HG02763 (cell line): ENCODE results near the gene WDR93.
"Not testable (repeated sequence)": the region's sequence is repeated elsewhere in the genome, so short reads cannot be mapped to it uniquely, and the experiment has no call there.

ENCODE experiments used
- ATAC-seq: cut with Tn5 transposase; IDR thresholded peaks from one replicate; pipeline ENCODE4 v1.9.1; 2021; ENCODE audit warnings: mild to moderate bottlenecking, moderate library complexity; ENCODE audit not compliant: unreplicated experiment

The WDR93 gene

DNA sequence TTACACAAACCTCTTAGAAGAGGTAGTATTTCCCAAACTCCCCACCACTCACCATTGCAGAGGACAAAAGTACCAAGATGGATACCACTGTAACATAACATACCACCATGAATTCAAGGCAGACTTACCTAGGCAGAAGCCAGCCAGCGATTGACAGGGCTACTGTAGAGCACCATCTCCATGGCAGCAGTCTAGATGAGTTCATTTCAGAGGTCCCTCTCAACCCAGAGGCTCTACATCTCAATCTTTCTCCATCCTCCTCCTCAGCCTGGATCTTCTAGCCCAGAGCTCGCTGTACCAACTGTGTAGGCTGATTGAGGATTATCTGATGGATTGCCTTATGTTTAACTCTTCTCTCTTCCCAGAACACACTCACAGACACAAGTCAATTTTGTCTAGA is 9.5 kb upstream of the WDR93 start:
- ATAC-seq, result no peak

- no peak for ATAC-seq
Observed at GRCh38 chr15:89685995-89686394, 4.6 kb upstream of the WDR93 start.

GRCh38 chr15:89686522-89686921 is 4.1 kb upstream of the WDR93 start:
- ATAC-seq, result no peak

GRCh38 chr15:89689930-89690275 is 708 bp upstream of the WDR93 start:
- not testable (repeated sequence) for ATAC-seq

DNA sequence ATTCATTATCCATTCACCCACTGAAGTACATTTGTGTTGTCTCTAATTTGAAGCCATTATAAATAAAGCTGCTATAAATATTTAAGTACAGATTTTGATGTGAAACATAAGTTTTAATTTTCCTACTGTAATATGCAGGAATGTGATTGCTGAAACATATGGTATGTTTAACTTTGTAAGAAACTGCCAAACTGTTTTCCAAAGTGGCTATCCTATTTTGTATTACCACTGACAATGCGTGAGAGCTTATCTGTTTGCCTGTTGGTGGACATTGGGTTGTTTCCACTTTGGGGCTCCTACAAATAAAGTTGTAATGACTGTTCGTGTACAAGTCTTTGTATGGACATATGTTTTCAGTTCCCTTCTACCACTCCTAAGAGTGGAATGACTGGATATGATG is 2.5 kb downstream of the WDR93 start:
- no peak for ATAC-seq

GRCh38 chr15:89693696-89694095 is 3.1 kb downstream of the WDR93 start:
- no peak for ATAC-seq

- no peak for ATAC-seq
Observed at GRCh38 chr15:89695198-89695597, 4.6 kb downstream of the WDR93 start.

DNA sequence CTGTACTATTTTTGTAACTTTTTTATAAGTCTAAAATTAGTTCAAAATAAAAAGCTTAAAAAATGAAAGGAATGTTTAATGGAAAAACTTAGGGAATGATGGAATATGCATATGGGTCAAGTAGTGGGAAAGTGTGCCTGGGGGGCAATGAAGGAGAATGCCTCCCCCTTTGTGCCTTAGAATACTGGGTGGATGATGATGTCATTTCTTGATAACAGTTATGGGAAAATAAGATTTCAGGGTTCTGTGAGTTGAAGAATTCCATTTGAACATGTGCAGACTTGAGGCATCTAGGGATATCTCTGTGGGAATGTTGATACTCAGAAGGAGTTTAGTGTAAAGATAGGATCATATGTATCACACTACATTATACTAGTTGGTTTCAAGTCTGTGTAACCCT is 13.8 kb downstream of the WDR93 start:
- ATAC-seq, result no peak

DNA sequence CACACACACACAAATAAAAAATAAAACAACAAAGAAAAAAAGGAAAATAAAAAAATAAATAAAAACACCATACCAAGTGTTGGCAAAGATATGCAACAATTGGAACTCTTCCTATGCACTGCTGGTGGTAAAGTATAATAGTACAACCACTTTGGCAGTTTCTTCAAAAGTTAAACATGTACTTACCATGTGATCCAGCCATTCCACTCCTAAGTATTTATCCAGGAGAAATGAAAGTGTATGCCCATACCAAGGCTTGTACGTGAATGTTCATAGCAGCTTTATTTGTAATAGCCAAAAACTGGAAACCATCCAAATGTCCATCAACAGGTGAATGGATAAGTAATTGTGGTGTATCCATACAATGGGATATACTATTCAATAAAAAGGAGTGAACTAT is 17.0 kb downstream of the WDR93 start:
- ATAC-seq, result no peak

DNA sequence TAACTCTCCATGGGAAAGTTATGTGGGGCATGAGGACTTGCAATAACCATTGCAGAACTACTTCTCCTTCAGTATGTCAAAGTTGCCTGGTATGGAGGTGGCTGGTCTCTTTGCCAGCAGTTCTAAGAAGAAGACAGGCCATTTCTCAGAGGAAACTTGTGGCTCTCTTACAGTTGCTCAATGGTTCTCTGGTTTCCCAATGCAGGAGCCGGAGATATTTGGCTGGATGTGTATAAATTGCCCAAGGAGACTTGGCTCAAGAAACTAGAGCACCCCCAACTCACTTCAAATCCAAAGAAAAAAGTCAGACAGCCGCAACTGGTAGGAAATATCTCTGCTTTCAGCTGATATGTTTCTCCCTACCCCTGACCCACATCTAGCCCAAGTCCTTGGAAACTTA is 24.2 kb downstream of the WDR93 start:
- no peak for ATAC-seq

DNA sequence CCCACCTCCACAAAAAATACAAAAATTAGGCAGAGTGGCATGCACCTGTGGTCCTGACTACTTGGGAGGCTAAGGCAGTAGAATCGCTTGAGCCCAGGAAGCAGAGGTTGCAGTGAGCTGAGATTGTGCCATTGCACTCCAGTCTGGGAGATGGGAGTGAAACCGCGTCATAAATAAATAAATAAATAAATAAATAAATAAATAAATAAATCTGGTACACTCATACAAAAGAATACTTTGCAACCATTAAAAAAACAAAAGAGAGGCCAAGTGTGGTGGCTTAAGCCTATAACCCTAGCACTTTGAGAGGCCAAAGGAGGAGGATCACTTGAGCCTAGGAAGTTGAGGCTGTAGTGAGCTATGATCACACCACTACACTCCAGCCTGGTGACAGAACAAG is 32.4 kb downstream of the WDR93 start:
- ATAC-seq, result no peak

DNA sequence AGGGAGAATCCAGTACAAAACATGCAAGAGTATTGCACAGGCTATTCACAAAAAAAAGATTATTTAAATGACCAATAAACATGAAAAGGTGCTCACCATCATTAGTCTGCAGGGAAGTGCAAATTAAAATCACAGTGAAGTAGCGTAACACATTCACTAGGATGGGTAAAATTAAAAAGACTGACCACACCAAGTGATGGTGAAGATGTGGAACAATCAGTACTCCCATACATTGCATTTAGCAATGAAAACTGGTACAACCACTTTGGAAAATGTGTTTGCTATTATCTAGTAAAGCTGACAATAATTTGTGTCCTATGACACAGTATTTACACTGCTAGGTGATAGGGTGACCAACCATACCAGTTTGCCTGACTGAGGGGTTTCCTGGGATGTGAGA is 34.0 kb downstream of the WDR93 start:
- ATAC-seq, result no peak

- no peak for ATAC-seq
Observed at GRCh38 chr15:89725064-89725463, 34.5 kb downstream of the WDR93 start.

DNA sequence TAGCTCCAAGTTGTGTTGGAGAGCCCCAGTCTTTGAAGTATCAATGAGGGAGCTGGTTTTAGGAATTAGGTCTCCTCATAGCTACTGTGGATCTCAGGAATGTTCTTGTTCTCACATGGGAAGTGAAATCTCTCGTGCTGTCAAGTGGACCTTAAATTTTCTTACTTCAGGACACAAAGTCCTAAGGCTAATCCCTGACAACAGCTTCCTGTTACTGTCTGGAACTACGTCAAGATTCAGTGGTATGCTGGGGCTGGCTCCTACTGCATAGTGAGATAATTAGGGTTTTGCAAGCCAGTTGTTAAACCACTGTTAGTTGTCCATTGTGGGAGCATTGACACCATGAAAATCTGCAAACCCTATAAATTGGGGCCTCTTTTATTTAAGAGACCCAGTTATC is 37.6 kb downstream of the WDR93 start:
- no peak for ATAC-seq

GRCh38 chr15:89731275-89731674 is 40.7 kb downstream of the WDR93 start:
- no peak for ATAC-seq

DNA sequence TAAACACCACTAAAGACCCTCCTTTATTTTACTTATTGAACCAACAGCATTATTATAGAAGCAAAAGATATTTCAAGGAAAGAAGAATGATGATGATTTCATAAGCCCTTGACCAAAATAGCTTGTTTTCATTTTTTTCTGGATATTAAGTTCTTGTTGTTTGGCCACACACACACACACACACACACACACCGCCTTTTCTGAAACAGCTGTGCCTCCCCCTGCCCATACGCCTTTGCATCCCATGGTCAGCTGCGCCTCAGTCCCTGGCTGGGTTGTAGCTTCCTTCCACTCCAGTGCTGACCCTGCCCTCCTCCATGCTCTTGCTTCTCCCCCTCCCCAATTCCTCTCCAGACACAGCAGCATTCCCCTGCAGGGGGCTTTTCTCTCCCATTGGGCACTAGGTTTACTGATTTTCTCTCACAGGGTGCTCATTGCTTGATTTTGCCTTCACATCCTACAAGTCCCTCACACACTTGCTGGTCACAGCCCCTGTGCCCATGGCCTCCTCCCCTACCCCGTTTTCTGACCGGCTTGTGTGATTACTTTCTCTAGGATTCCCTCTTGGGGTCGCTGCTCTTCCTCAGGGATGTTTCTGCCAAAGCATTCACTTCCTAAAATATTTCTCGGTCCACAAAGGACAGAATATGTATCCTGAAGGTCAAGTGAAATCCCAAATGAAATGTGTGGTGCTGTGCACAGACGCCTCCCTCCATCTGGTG is 42.0 kb downstream of the WDR93 start:
- no peak for ATAC-seq

- no peak for ATAC-seq
Observed at GRCh38 chr15:89735773-89736172, 45.2 kb downstream of the WDR93 start.

- no peak for ATAC-seq
Observed at GRCh38 chr15:89740137-89740536, 49.5 kb downstream of the WDR93 start.

DNA sequence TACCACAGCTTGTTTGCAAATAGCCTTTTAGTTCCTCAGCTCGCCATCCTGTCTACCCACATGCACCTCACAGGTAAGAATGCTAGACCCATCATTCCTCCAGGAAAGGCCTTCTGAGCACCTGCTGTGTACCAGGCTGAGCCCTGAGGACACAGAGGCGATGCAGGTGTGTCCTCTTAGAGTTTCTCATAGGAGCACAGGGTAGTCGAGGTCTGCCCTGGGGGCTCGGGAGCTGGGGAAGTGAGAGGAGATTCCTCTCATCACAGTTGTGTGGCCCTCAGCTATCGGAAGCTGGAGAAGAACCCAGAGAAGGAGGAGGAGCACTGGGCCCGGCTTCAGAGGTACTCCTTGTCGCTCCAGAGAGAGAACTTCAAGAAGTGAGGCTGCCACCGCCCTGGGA is 52.4 kb downstream of the WDR93 start:
- no peak for ATAC-seq

- ATAC-seq, result no peak
Observed at GRCh38 chr15:89743594-89743993, 53.0 kb downstream of the WDR93 start.

- ATAC-seq, result no peak
Observed at GRCh38 chr15:89745131-89745530, 54.5 kb downstream of the WDR93 start.

- ATAC-seq, result no peak
Observed at GRCh38 chr15:89745768-89746167, 55.2 kb downstream of the WDR93 start.

DNA sequence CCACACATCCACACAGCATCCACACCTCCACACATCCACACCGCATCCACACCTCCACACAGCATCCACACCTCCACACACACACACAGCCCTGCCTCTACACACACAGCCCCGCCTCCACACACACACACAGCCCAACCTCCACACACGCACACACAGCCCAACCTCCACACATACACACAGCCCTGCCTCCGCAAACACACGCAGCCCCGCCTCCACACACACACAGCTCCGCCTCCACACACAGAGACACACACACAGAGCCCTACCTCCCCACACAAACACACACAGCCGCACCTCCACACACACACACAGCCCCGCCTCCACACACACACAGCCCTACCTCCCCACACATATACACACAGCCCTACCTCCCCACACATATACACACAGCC is 55.8 kb downstream of the WDR93 start:
- no peak for ATAC-seq
